Chondrocyte (in vitro differentiated cells): Measurements from ENCODE around the gene ITIH3. TPM values are rescaled to one million over a fixed set of nuclear protein-coding genes. Genes with fewer than 3 reads are reported as not detected.

Source experiments
- DNase-seq: peaks from one replicate; pipeline ENCODE4 v3.0.0; 2021; ENCODE audit warnings: mixed read lengths, low spot score
- H3K27ac Mint-ChIP-seq: one replicate; pipeline ENCODE4 v1.8.0; 2021; ENCODE audit warnings: mild to moderate bottlenecking, moderate library complexity, mixed read lengths; ENCODE audit not compliant: unreplicated experiment
- H3K27me3 Mint-ChIP-seq: 2 replicates; pipeline ENCODE4 v1.8.0; 2021; ENCODE audit warnings: low read depth, mixed read lengths
- H3K36me3 Mint-ChIP-seq: 2 replicates; pipeline ENCODE4 v1.8.0; 2021; ENCODE audit warnings: low read depth, mixed read lengths
- H3K4me1 Mint-ChIP-seq: 2 replicates; pipeline ENCODE4 v1.8.0; 2021; ENCODE audit warnings: low read depth, mild to moderate bottlenecking, mixed read lengths
- H3K4me3 Mint-ChIP-seq: one replicate; pipeline ENCODE4 v1.8.0; 2021; ENCODE audit warnings: mild to moderate bottlenecking, moderate library complexity, mixed read lengths; ENCODE audit not compliant: unreplicated experiment
- H3K9me3 Mint-ChIP-seq: 2 replicates; pipeline ENCODE4 v1.8.0; 2021; ENCODE audit warnings: low read depth, mixed read lengths
- CTCF ChIP-seq: fragments of 200-600 bp; sonication (generic); IDR thresholded peaks from 2 replicates; pipeline ENCODE4 v1.5.0; 2021; ENCODE audit warnings: antibody characterized with exemption, mild to moderate bottlenecking, moderate library complexity
- microRNA-seq: library from miRNA; unstranded; fragments of <30 nt; microRNA quantifications from one replicate; pipeline ENCODE4 v1.2.0, GENCODE V29; 2020; ENCODE audit warnings: borderline number of aligned reads
- total RNA-seq: library from RNA; stranded (reverse); gene quantifications from 3 replicates; pipeline ENCODE4 v1.2.1, GENCODE V29; 2021

ITIH3 gene
- total RNA-seq, 1 donor from 2014 or later = 17.8 TPM

- TF ChIP-seq CTCF = no peak
- H3K27ac Mint-ChIP-seq = no peak overlapping the region
- no peaks in the 10 kb centered on the region for H3K9me3 Mint-ChIP-seq
- H3K4me3 Mint-ChIP-seq = no peak overlapping the region
- DNase-seq = no peak
- H3K36me3 Mint-ChIP-seq = peaks cover 5% of the 10 kb centered on the region
- no peaks in the 10 kb centered on the region for H3K4me1 Mint-ChIP-seq
- no peaks in the 10 kb centered on the region for H3K27me3 Mint-ChIP-seq
Measured at GRCh38 chr3:52857864-52858263, 63.3 kb downstream of the ITIH3 start.

Small RNAs within 50 kb of the gene (microRNA-seq; reads per million reads assigned to microRNA genes)
- gene MIR8064 = not detected

Other genes starting within 250 kb of the ITIH3 start
- gene PBRM1, start 108.9 kb upstream of the ITIH3 start, total RNA-seq = 66.1 to 76.0 TPM (median 69.0 TPM) in 3 replicates
- 61.5 to 91.9 TPM (median 66.4 TPM) in 3 replicates for gene GNL3, start 108.8 kb upstream of the ITIH3 start, total RNA-seq
- 90.7 to 124 TPM (median 91.2 TPM) in 3 replicates for gene GLT8D1, start 89.0 kb upstream of the ITIH3 start, total RNA-seq
- gene SPCS1, start 88.7 kb upstream of the ITIH3 start, total RNA-seq = 106 to 135 TPM (median 110 TPM) in 3 replicates
- gene NEK4, start 23.9 kb upstream of the ITIH3 start, total RNA-seq = 11.3 to 15.6 TPM (median 11.6 TPM) in 3 replicates
- not detected in 3 replicates for gene ITIH1, start 17.2 kb upstream of the ITIH3 start, total RNA-seq
- gene ITIH4, start 35.9 kb downstream of the ITIH3 start, total RNA-seq = 5.2 to 8.3 TPM (median 6.3 TPM) in 3 replicates
- gene MUSTN1, start 40.2 kb downstream of the ITIH3 start, total RNA-seq = 1.4 to 9.2 TPM (median 6.9 TPM) in 3 replicates
- 18.7 to 19.0 TPM (median 18.9 TPM) in 3 replicates for gene STIMATE, start 102.8 kb downstream of the ITIH3 start, total RNA-seq